Choroid plexus epithelial cell (primary cell): ENCODE measurements around the gene PSMB7.
A peak's percentile ranks its signal among the peaks of the same experiment; 100 is the strongest.

Experiments used
- DNase-seq: peaks from one replicate; pipeline ENCODE4 v3.0.0-alpha.2; 2010; ENCODE audit warnings: low read depth
- H3K4me3 ChIP-seq: 2 replicates; pipeline ENCODE4 v1.5.1; 2011; ENCODE audit warnings: low read depth, mild to moderate bottlenecking, control low read depth, low read length, moderate library complexity
- CTCF ChIP-seq: conservative IDR thresholded peaks from 2 replicates; pipeline ENCODE4 v1.5.1; 2011; ENCODE audit warnings: low read depth, mild to moderate bottlenecking, control low read depth, inconsistent platforms, low read length, moderate library complexity

The PSMB7 gene

DNA sequence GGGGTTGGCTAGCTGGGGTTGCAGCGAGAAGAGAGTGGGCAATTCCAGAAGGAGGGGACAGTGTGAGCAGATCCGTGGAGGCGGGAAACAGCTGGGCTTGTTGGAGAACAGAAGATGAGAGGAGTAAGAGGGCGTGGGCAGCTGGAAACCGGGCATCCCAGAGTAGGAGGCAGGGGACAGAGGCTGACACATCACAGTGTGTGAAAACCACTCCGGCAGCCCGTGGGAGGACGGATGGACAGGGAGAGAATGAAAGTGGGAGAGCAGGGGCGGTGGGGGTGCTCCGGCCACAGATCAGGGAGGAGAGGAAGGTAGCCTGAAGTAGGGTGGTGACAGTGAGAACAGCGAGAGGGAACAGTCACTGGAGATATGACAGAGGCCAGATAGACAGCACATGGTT is 8.3 kb upstream of the PSMB7 start:
- H3K4me3 ChIP-seq = no peak overlapping the region
- no peak for TF ChIP-seq CTCF
- DNase-seq = no peak

- DNase-seq = no peak
- no peak for TF ChIP-seq CTCF
- H3K4me3 ChIP-seq = no peak overlapping the region
Measured at GRCh38 chr9:124423155-124423554, 7.9 kb upstream of the PSMB7 start.

DNA sequence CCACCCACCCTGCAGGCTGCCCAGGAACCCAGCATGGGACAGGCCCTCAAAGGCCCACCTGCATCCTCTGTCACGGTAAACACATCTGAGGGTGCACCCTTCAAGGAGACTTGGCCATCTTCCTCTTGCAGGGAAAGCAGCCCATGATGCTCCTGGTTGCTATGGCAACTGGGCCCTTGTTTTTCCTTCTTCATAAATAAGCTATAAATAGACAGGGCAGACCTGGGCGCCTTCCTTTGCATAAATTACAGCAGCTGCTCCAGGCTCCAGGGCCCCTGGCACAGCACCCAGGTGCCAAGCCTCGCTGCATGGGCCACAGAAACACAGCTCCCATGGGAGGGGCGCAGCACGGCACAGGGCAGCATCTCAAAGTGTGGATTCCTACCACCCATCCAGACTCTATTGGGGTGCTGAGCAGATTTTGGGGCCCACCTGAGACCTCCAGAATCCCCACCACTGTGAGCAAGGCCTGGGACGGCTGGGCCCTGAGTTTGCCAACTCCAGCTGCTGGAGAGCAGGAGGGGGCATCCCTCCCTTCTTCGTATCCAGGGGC is 5.8 kb upstream of the PSMB7 start:
- TF ChIP-seq CTCF = no peak
- H3K4me3 ChIP-seq = no peak overlapping the region
- DNase-seq = peak; percentile 35

- TF ChIP-seq CTCF = no peak
- no peak overlapping the region for H3K4me3 ChIP-seq
- DNase-seq = no peak
Measured at GRCh38 chr9:124419832-124420489, 4.7 kb upstream of the PSMB7 start.

DNA sequence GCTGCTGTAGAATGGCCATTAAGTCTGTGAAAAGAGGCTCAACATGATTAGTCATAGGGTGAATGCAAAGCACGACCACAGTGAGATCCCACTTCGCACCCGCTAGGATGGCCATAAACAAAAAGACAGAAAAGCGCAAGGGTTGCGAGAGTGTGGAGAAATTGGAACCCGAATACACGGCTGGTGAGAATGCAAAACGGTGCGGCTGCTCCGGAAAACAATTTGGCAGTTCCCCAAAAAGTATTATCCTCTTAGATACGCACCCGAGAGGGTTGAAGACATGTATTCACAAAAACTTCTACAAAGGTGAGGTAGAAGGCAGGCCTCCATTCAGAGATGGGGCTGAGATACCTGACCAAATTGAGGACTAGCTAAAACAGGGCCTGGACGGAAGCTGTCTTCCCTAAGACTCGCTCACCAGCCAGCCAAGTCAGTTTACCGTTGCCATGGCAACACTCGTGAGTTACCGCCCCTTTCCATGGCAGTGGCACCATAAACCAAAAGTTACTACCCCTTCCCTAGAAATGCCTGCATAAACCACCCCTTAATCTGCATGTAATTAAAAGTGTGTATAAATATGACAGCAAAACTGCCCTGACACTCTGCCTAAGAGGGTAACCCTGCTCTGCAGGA is 726 bp upstream of the PSMB7 start:
- no peak overlapping the region for H3K4me3 ChIP-seq
- TF ChIP-seq CTCF = no peak
- no peak for DNase-seq

DNA sequence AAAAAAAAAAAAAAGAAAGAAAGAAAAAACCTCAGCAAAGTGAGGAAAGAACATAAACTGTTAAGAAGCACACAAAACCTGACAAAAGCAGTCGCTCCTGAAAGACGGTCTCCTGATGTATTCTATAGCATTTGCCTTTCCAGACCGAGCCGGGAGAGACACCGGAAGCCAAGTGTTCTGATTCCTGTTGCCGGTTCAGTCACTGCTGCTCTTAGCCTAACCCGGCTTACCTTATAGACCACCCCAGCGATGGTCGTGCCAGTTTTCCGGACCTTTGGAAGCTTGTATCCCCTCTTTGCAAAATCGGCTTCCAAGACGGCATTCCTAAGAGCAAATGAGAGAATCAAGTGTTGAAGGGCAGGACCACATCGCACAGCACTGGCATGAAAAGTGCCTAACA is 630 bp downstream of the PSMB7 start:
- peak overlapping the region; percentile 68 for H3K4me3 ChIP-seq
- no peak for TF ChIP-seq CTCF
- no peak for DNase-seq

DNA sequence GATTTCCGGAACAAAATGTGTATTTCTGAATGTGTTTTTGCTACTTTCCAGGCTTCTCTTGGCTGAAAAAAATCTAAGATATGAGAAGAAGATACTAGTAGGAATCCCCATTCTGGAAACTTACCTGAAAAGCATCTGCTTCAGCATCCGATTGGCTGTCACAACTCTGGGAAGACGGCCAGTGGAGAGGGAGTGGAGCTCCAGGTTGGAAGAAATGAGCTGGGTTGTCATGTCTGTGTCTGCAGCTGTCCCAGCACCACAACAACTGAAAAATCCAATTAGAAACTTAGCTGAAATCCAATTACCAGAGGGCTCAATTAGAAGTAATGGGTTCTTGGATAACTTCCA is 3.0 kb downstream of the PSMB7 start:
- no peak for TF ChIP-seq CTCF
- no peak overlapping the region for H3K4me3 ChIP-seq
- no peak for DNase-seq
